Mesodermal cell (in vitro differentiated cells): ENCODE measurements around the gene TH.
A peak's percentile ranks its signal among the peaks of the same experiment; 100 is the strongest.

Experiments used
- H3K27ac ChIP-seq: 2 replicates; pipeline ENCODE4 v1.7.0; 2013; ENCODE audit warnings: mild to moderate bottlenecking, low read depth, low read length, moderate library complexity; ENCODE audit not compliant: severe bottlenecking
- H3K36me3 ChIP-seq: 2 replicates; pipeline ENCODE4 v1.7.1; 2013; ENCODE audit warnings: mild to moderate bottlenecking, low read length, moderate library complexity; ENCODE audit not compliant: control insufficient read depth, insufficient read depth
- H3K4me1 ChIP-seq: one replicate; pipeline ENCODE4 v1.7.1; 2013; ENCODE audit warnings: mild to moderate bottlenecking, low read length; ENCODE audit not compliant: insufficient read depth, control insufficient read depth, poor library complexity, severe bottlenecking
- H3K4me3 ChIP-seq: 2 replicates; pipeline ENCODE4 v1.7.0; 2013; ENCODE audit warnings: low read length, control low read depth, mild to moderate bottlenecking; ENCODE audit not compliant: insufficient read depth, poor library complexity, severe bottlenecking; ENCODE audit errors: extremely low read depth
- H3K9me3 ChIP-seq: 2 replicates; pipeline ENCODE4 v1.7.1; 2013; ENCODE audit warnings: mild to moderate bottlenecking, low read length, moderate library complexity; ENCODE audit not compliant: control insufficient read depth
- WGBS, 2 experiments: methylation state at CpG; one replicate each; pipeline ENCODE4 v1.1.5; 2013; ENCODE audit warnings: missing lambda C conversion rate in 2 of 2; ENCODE audit not compliant: insufficient coverage in 2 of 2; 5-methylcytosine and 5-hydroxymethylcytosine counted together

Gene TH

DNA sequence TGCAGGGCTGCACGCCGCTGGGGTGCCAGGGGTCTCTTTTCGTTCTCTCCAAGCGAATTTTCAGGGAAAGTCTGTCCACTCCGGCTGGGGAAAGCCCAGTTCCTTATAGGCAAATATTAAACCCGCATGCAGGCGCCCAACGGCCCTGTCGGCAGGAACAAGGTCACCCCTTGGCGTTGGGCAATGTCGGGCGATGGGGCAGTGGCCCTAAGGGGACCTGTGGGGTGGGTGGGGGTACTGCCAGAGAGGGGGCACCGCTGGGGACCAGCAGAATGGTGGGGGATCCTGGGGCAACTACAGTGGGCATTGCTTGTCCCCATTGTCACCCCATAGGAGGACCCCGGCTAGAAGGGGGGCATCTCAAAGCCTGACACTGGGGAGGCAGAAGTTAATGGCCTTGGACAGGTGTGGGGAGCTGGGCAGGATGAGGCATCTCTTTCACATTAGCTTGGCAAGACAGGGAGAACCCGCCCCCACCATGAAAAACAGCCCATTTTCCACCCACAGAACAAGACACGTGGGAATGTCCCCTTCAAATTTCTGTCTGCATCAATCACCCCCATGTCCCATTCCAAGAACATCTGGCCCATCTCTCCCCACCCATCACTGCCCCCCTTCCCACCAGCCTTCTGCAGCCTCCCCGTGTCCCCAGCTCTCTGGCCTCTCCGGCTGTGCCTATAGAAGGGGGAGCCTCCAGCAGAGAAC, 26.9 kb downstream of the TH start:
- no peak overlapping the region for H3K4me3 ChIP-seq
- no peaks in the 10 kb centered on the region for H3K36me3 ChIP-seq
- peaks cover 4% of the 10 kb centered on the region for H3K4me1 ChIP-seq
- no peaks in the 10 kb centered on the region for H3K9me3 ChIP-seq
- H3K27ac ChIP-seq = no peak overlapping the region
- WGBS, 2 experiments = 17 to 21% methylated on average over 14 to 16 of the region's 18 CpGs

DNA sequence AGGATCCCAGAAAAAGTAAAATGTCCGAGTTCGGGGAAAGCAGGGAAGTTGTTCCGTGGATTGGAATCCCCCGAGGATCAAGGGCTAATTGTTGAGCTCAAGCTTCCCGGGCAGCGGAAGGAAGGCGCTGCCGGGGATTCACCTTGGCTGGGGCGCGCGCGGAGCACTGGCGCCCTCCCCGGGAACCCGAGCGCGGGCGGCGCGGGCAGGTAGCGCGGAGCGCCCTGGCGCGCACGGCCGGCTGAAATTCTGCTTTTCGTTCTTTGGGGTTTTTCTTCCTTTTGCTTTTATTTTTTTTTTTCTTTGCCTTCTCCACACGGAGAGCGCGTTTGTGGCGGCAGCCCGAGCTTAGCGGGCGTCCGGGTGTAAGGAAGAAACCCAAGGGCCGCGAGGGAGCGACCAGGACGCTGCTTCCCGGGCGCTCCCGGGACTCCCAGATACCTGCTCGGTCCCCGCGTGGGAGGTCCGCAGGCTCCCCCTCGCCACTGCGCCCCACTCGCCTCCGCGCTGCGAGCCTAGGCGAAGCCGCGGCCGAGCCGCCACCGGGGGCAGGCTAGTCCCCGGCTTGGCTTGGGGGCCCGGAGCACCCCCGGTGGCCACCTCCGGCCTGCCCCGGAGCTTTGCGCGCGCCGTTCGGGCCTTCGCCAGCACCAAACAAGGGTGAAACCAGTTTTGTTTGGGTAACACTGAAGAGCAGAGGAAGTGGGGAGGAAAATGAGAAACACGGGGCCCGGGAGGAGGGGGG, 27.6 kb downstream of the TH start:
- H3K4me1 ChIP-seq = peaks cover 4% of the 10 kb centered on the region
- no peaks in the 10 kb centered on the region for H3K36me3 ChIP-seq
- H3K27ac ChIP-seq = no peak overlapping the region
- no peak overlapping the region for H3K4me3 ChIP-seq
- no peaks in the 10 kb centered on the region for H3K9me3 ChIP-seq
- 1 to 3% methylated on average over 62 to 72 of the region's 72 CpGs for WGBS, 2 experiments

DNA sequence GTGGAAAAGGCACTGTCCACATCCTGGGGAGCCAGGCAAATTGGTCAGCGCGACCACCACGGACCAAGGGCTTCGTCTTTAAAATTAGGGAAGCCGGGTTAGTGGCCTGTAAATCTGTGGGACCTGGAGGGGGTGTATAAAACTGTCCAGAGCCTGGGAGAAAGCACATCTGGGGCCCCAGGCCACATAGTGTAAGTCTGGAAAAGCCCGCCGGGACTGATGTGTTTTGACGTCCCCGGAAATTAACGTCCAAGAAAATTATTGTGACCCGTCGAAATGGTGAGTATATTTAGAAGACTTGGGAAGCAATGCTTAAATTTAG, 28.2 kb downstream of the TH start:
- H3K36me3 ChIP-seq = no peaks in the 10 kb centered on the region
- H3K4me1 ChIP-seq = peaks cover 4% of the 10 kb centered on the region
- no peak overlapping the region for H3K4me3 ChIP-seq
- H3K9me3 ChIP-seq = no peaks in the 10 kb centered on the region
- WGBS, 2 experiments = 7 to 8% methylated on average over 10 to 12 of the region's 12 CpGs
- no peak overlapping the region for H3K27ac ChIP-seq

DNA sequence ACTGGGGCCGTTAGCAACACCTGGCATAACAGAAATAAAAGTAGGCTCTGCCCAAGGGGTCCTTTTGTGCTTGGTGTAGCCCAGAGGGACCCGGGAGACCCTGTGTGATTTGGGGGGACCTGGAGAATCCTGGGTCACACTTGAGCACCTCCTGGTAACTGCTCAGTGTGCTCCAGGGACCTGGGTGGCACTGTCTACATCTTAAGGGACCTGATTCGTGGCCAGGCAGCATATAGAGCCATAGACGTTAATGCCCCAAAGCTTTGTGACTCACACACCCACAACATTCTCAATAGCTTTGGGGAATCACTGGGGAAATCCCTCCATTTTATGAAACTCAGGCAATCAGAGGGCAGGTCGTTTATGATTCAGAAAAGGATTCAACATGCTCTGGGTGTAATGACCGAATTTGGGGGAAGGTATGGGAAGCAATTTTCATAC, 28.8 kb downstream of the TH start:
- Histone ChIP-seq H3K36me3 (no peaks in the 10 kb centered on the region), H3K4me1 (peaks cover 1% of the 10 kb centered on the region), H3K4me3 (no peak overlapping the region), H3K9me3 (no peaks in the 10 kb centered on the region), H3K27ac (no peak overlapping the region)
- WGBS, 2 experiments = 8 to 12% methylated on average over 3 to 5 of the region's 6 CpGs

DNA sequence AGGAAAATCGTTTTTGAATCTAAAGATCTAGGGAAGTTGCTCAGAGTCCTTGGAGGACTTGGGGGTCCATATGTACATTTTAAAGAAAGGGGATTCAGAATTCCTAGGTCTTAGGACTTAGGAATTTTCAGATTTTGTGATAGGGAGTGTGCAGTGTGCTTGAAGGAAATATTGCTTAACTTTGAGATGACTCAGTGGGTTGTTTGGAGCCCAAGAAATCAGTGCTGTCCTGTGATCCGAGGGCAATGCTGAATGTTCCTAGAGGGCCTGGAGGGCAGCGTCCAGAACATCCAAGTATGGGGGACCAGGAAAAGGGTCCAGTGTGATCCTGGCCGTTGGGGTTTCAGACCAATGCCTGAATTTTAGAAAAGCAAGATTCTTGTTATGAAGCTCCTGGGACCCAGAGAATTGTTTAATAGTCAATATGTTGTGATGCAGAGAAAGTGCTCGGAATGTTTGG, 29.3 kb downstream of the TH start:
- Histone ChIP-seq H3K4me1 (no peaks in the 10 kb centered on the region), H3K9me3 (no peaks in the 10 kb centered on the region), H3K27ac (no peak overlapping the region), H3K36me3 (no peaks in the 10 kb centered on the region), H3K4me3 (no peak overlapping the region)
- 16 to 20% methylated on average over 5 of the region's 5 CpGs for WGBS, 2 experiments

DNA sequence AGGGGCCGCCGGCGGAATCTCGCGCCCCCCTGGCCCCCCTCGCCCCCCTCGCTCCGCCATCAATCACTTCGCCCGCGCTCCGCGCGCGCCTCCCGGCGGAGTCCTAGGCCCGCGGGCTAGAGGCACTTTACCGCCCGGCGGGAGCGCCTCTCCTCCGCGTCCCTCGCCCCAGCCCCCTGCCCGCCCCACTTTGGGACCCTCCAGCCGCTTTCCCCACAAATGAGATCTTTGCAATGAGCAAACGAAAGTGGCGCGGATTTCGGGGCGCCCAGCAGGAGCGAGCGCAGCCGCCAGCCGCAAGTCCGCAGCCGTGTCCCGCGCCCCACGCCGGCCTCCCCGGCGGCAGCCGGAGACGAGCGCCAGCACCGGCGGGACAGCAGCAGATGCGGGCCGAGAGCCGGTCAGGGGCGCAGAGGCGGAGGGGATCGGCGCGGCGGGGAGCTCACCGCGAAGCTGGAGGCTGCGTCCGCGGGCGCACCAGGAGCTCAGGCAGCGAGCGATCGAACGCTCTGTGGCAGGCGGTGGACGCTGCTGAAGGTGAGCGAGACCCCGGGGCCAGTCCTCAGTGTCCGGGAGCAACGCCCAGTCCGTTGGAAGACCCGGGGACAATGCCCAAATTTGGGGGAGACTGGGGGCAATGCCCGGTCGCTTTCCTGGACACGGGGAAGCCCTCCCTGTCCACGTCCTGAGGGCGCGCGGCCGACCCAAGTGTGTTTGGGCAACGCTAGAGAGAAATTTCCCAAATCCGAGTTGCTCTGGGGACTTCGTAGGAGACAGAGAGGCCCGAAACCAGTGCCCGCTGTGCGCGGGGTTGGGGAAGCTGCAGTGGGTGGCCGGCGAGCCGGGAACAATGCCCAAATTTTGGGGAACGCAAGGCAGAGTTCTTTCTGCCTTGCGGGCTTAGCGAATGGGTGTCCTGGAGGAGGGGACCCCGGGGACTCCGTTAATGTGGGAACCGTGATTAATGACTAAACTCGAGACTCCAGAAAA, 30.9 kb downstream of the TH start:
- 2% methylated on average over 74 to 93 of the region's 102 CpGs for WGBS, 2 experiments
- peaks cover 3% of the 10 kb centered on the region for H3K36me3 ChIP-seq
- H3K4me3 ChIP-seq = peak overlapping the region; percentile 22
- no peak overlapping the region for H3K27ac ChIP-seq
- peaks cover 4% of the 10 kb centered on the region for H3K4me1 ChIP-seq
- H3K9me3 ChIP-seq = no peaks in the 10 kb centered on the region

DNA sequence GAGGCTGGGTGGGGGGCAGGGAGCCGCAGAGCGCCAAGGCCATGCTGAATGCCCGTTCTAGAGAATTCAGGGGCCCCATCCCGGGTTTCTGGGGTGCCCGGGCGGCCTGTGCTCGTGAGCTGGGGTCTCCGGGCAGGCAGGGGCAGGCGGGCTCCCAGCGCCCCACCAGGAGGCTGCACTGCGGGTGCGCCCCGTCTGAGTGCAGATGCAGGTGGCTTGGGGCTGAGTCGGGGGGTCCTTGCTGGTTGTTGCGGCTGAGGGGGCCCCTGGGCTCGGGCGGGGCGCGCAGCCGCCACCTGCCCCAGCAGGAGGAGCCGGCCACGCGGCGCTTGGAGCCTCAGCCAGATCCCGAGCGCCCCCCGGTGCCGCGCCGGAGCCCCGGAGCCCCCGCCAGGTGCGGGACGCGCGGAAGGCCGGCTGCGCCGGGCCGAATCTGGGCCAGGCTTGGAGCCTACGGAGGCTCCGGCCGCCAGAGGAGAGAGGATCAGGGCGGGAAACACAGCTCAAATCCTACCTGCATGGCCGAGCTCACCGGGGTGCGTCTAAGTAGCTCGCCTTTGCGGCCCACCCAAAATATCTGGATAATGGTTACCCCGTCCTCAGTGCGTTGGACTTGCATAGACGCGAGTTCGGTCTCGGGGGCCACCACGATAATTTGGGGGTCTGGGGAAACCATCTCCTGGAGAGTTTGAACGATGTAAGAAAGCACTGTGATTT, 31.8 kb downstream of the TH start:
- WGBS, 2 experiments = 2 to 4% methylated on average over 36 to 49 of the region's 57 CpGs
- Histone ChIP-seq H3K4me1 (peaks cover 5% of the 10 kb centered on the region), H3K4me3 (no peak overlapping the region)

DNA sequence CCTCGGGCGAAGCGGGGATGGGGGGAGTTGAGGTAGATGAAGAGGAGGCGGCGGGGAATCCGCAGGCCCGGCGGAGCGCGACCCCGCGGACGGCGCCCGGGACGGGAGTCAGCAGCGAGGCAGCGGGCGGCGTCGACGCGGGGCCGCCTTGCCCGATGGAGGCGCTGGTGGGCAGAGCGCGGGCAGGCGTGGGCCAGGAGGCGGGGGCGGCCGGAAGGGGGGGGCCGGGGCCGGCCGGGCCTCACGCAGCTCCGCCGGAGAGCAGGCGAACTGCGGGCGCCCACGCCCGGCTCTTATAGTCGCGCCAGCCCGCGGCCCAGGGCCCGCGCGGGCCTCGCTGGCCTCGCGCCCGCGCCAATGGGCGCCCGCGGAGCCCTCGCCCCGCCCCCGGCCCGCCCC, 32.5 kb downstream of the TH start, which contains the start of gene IGF2:
IGF2 (minus strand) TSS at position 267 of the 399 bp plus-strand sequence. CDS start 3,866 bp downstream, outside the sequence.
- Histone ChIP-seq H3K4me3 (peak within 1 kb of the TSS; percentile 45), H3K27ac (no peak within 1 kb of the TSS)

More for the DNA sequence above, 31.8 kb downstream of the TH start:
- H3K27ac ChIP-seq = no peak overlapping the region
- peaks cover 3% of the 10 kb centered on the region for H3K36me3 ChIP-seq
- H3K9me3 ChIP-seq = no peaks in the 10 kb centered on the region

DNA sequence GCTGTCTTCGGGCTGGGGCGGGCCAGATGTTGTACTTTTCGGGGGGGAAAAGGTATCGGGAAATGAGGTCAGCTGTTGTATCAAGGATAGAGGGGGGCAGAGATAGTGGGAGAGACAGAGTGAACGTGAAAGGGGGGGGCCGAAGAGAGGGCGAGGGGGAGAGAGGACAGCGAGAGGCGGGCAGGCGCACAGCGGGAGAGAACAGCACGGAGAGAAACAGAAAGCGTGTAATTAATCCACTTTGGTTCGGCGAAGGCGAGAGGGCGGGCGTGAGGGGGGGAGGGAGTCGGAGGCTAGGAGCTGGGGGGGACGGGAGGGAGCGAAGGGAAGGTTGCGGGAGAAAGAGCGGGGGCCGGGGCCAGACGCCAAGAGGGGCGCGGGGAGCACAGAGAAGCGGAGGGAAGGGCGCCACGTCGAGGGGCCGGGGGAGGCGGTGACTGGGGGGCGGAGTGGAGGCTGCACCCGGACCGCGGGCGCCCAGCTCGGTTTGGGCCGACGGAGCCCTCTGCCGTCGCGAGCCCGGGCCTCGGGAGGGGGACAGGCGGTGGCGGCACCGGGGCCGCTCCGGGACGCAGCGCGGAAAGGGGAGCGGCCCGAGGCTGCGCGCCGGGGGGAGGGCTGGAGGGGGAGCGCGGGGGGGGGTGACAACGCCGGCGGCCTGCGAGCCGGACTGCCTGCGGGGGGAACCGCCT, 33.0 kb downstream of the TH start:
- Histone ChIP-seq H3K36me3 (peaks cover 3% of the 10 kb centered on the region), H3K4me3 (peak overlapping the region; percentile 45), H3K4me1 (peaks cover 5% of the 10 kb centered on the region), H3K9me3 (no peaks in the 10 kb centered on the region), H3K27ac (no peak overlapping the region)
- 2 to 4% methylated on average over 18 to 23 of the region's 68 CpGs for WGBS, 2 experiments

More for the DNA sequence above, 32.5 kb downstream of the TH start, which contains the start of gene IGF2:
- Histone ChIP-seq H3K4me1 (peaks cover 5% of the 10 kb centered on the region), H3K9me3 (no peaks in the 10 kb centered on the region), H3K36me3 (peaks cover 3% of the 10 kb centered on the region)
- 0 to 1% methylated on average over 11 to 27 of the region's 62 CpGs for WGBS, 2 experiments
